ENCODE data around the gene TMEM134. TPM values are rescaled to one million over a fixed set of nuclear protein-coding genes. Genes with fewer than 3 reads are reported as not detected.
"Not testable (repeated sequence)": the region's sequence is repeated elsewhere in the genome, so short reads cannot be mapped to it uniquely, and the experiment has no call there.

Gene TMEM134
- polyA plus RNA-seq, 1 donor = 53.4 TPM

GRCh38 chr11:67438158-67438902, 30.7 kb downstream of the TMEM134 start:
- DNase-seq (ENCODE audit: low read depth) = no peak

- DNase-seq (ENCODE audit: low read depth) = no peak
These were observed 31.3 kb downstream of the TMEM134 start for GRCh38 chr11:67437809-67438157.

GRCh38 chr11:67437082-67437808, 31.8 kb downstream of the TMEM134 start, which contains the start of gene PTPRCAP:
Gene PTPRCAP, minus strand, starts transcription at chr11:67437682. Its CDS starts 63 bp downstream, at chr11:67437619.
- no peak for DNase-seq (ENCODE audit: low read depth)

GRCh38 chr11:67436459-67437081, 32.5 kb downstream of the TMEM134 start:
- no peak for DNase-seq (ENCODE audit: low read depth)

GRCh38 chr11:67435727-67436458, 33.2 kb downstream of the TMEM134 start:
- no peak for DNase-seq (ENCODE audit: low read depth)

- DNase-seq (ENCODE audit: low read depth) = no peak
These were observed 33.9 kb downstream of the TMEM134 start for GRCh38 chr11:67435031-67435726.

GRCh38 chr11:67434395-67434881, 34.6 kb downstream of the TMEM134 start:
- DNase-seq (ENCODE audit: low read depth) = no peak

- DNase-seq (ENCODE audit: low read depth) = no peak
These were observed 35.3 kb downstream of the TMEM134 start for GRCh38 chr11:67433536-67434394.

GRCh38 chr11:67432655-67433349, 36.2 kb downstream of the TMEM134 start:
- no peak for DNase-seq (ENCODE audit: low read depth)

- DNase-seq (ENCODE audit: low read depth) = no peak
These were observed 37.5 kb downstream of the TMEM134 start for GRCh38 chr11:67431346-67432249.

GRCh38 chr11:67429722-67430121, 39.3 kb downstream of the TMEM134 start:
- no peak for DNase-seq (ENCODE audit: low read depth)

GRCh38 chr11:67429038-67429668, 39.9 kb downstream of the TMEM134 start:
- DNase-seq (ENCODE audit: low read depth) = no peak

GRCh38 chr11:67428052-67429001, 40.7 kb downstream of the TMEM134 start, which contains the start of gene RPS6KB2:
Gene RPS6KB2, plus strand, starts transcription at chr11:67428494. Its CDS starts 52 bp downstream, at chr11:67428546.
- DNase-seq (ENCODE audit: low read depth) = peak; percentile 96

- DNase-seq (ENCODE audit: low read depth) = not testable (repeated sequence)
These were observed 41.6 kb downstream of the TMEM134 start for GRCh38 chr11:67427364-67427859.

GRCh38 chr11:67423891-67424613, 45.0 kb downstream of the TMEM134 start:
- no peak for DNase-seq (ENCODE audit: low read depth)

GRCh38 chr11:67423466-67423865, 45.6 kb downstream of the TMEM134 start:
- DNase-seq (ENCODE audit: low read depth) = no peak

Measured in forelimb muscle (tissue), 1 donor.